A549 (cell line): Measurements from ENCODE around the gene S100A13.

Source experiments
- BHLHE40 ChIP-seq: IDR thresholded peaks from 2 replicates; pipeline ENCODE4 v1.6.1; 2012; ENCODE audit warnings: low read depth, low read length, inconsistent platforms
- EP300 ChIP-seq, 2 experiments: fragments of >200 bp; sonication (Bioruptor Twin); formaldehyde crosslinking; IDR thresholded peaks; 2 replicates in 1 of 2; 3 replicates in 1 of 2; pipeline ENCODE4 v1.6.1; 2016 to 2017
- ESRRA ChIP-seq: fragments of 150-350 bp; IDR thresholded peaks from 2 replicates; pipeline ENCODE4 v1.6.1; 2014; ENCODE audit warnings: mild to moderate bottlenecking, low read length, borderline replicate concordance
- FOXS1 ChIP-seq: fragments of 250-450 bp; sonication (Bioruptor Pico); IDR thresholded peaks from 2 replicates; pipeline ENCODE4 v1.5.0; 2020; ENCODE audit warnings: mild to moderate bottlenecking, moderate library complexity
- GATA3 ChIP-seq: IDR thresholded peaks from 2 replicates; pipeline ENCODE4 v1.6.1; 2012; ENCODE audit warnings: borderline replicate concordance
- JUN ChIP-seq, 2 experiments: fragments of >200 bp; sonication (Bioruptor Twin); formaldehyde crosslinking; IDR thresholded peaks; 2 replicates in 1 of 2; 3 replicates in 1 of 2; pipeline ENCODE4 v1.6.1; 2016 to 2017
- MAFK ChIP-seq: fragments of 450-650 bp; IDR thresholded peaks from 2 replicates; pipeline ENCODE4 v1.6.1; 2014; ENCODE audit not compliant: partially characterized antibody
- NR3C1 ChIP-seq: fragments of >200 bp; sonication (Bioruptor Twin); formaldehyde crosslinking; IDR thresholded peaks from 3 replicates; pipeline ENCODE4 v1.6.1; 2017
- POLR2A ChIP-seq: IDR thresholded peaks from 2 replicates; pipeline ENCODE4 v1.6.1; 2012; ENCODE audit warnings: mild to moderate bottlenecking, low read length
- RCOR1 ChIP-seq: fragments of 150-350 bp; IDR thresholded peaks from 2 replicates; pipeline ENCODE4 v1.6.1; 2014; ENCODE audit warnings: antibody characterized with exemption, low read length, low read depth
- TF ChIP-seq, protein P1 (sequence below): fragments of 450-650 bp; IDR thresholded peaks from 2 replicates; pipeline ENCODE4 v1.6.1; 2014; ENCODE audit warnings: antibody characterized with exemption
- TF ChIP-seq, protein P2 (sequence below): fragments of >200 bp; sonication (Bioruptor Twin); formaldehyde crosslinking; IDR thresholded peaks from 3 replicates; pipeline ENCODE4 v1.5.1; 2016
- TF ChIP-seq, protein P3 (sequence below): IDR thresholded peaks from 2 replicates; pipeline ENCODE4 v1.6.1; 2012
- TF ChIP-seq, protein P4 (sequence below): fragments of >200 bp; sonication (Bioruptor Twin); formaldehyde crosslinking; IDR thresholded peaks from 3 replicates; pipeline ENCODE4 v1.6.1; 2016

DNA sequence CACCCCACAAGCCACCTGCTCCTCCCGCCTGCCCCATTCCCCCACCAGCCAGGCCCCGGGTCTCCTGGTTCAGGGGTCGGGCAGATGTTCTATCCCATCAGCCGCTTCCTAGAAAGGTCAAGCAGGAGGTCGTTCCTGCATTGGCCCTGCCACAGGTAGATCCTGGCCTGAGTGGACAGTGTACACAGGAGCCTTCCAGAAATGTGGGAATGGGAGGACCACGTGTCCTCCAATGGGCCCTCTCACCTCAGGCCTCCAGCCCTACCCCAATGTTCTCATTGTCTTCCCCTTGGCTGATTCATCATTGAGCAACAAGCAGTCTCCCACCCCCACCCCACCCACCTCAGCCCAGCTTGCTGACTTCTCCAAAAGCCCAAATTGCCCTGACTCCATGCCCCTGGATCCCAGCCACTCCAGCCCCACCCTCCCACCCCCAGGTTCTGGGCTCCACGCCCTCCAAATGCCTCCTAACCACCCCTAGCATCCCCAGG, 16.4 kb downstream of the S100A13 start:
- TF ChIP-seq, protein P1, sequence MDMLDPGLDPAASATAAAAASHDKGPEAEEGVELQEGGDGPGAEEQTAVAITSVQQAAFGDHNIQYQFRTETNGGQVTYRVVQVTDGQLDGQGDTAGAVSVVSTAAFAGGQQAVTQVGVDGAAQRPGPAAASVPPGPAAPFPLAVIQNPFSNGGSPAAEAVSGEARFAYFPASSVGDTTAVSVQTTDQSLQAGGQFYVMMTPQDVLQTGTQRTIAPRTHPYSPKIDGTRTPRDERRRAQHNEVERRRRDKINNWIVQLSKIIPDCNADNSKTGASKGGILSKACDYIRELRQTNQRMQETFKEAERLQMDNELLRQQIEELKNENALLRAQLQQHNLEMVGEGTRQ = no peak
- TF ChIP-seq, protein P2, sequence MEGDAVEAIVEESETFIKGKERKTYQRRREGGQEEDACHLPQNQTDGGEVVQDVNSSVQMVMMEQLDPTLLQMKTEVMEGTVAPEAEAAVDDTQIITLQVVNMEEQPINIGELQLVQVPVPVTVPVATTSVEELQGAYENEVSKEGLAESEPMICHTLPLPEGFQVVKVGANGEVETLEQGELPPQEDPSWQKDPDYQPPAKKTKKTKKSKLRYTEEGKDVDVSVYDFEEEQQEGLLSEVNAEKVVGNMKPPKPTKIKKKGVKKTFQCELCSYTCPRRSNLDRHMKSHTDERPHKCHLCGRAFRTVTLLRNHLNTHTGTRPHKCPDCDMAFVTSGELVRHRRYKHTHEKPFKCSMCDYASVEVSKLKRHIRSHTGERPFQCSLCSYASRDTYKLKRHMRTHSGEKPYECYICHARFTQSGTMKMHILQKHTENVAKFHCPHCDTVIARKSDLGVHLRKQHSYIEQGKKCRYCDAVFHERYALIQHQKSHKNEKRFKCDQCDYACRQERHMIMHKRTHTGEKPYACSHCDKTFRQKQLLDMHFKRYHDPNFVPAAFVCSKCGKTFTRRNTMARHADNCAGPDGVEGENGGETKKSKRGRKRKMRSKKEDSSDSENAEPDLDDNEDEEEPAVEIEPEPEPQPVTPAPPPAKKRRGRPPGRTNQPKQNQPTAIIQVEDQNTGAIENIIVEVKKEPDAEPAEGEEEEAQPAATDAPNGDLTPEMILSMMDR = no peak
- TF ChIP-seq NR3C1 (no peak), BHLHE40 (no peak), GATA3 (no peak), POLR2A (no peak), JUN (IDR thresholded peaks at IDR 0.05) (no peak), FOXS1 (no peak), EP300 (IDR thresholded peaks at IDR 0.05) (no peak), RCOR1 (no peak), MAFK (no peak), ESRRA (no peak)
- TF ChIP-seq, protein P3, sequence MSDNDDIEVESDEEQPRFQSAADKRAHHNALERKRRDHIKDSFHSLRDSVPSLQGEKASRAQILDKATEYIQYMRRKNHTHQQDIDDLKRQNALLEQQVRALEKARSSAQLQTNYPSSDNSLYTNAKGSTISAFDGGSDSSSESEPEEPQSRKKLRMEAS = no peak
- TF ChIP-seq, protein P4, sequence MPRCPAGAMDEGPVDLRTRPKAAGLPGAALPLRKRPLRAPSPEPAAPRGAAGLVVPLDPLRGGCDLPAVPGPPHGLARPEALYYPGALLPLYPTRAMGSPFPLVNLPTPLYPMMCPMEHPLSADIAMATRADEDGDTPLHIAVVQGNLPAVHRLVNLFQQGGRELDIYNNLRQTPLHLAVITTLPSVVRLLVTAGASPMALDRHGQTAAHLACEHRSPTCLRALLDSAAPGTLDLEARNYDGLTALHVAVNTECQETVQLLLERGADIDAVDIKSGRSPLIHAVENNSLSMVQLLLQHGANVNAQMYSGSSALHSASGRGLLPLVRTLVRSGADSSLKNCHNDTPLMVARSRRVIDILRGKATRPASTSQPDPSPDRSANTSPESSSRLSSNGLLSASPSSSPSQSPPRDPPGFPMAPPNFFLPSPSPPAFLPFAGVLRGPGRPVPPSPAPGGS = no peak
